Fibroblast of skin of back (primary cell): ENCODE measurements around the gene DDX19B. TPM values are rescaled to one million over a fixed set of nuclear protein-coding genes. Genes with fewer than 3 reads are reported as not detected.
"Not testable (repeated sequence)": the region's sequence is repeated elsewhere in the genome, so short reads cannot be mapped to it uniquely, and the experiment has no call there.

Experiments
- DNase-seq: peaks from one replicate; pipeline ENCODE4 v3.0.0-alpha.2; 2013
- polyA plus RNA-seq, 2 experiments: library from polyadenylated mRNA; unstranded; fragments of 120-200 nt; gene quantifications; one replicate each; pipeline ENCODE4 v1.2.1, GENCODE V29; 2013; ENCODE audit not compliant: insufficient read length in 2 of 2

The DDX19B gene
- polyA plus RNA-seq (2013, experiment 1 of 2; ENCODE audit: insufficient read length) = 33.5 TPM
- 29.0 TPM for polyA plus RNA-seq (2013, experiment 2 of 2; ENCODE audit: insufficient read length)

DNA sequence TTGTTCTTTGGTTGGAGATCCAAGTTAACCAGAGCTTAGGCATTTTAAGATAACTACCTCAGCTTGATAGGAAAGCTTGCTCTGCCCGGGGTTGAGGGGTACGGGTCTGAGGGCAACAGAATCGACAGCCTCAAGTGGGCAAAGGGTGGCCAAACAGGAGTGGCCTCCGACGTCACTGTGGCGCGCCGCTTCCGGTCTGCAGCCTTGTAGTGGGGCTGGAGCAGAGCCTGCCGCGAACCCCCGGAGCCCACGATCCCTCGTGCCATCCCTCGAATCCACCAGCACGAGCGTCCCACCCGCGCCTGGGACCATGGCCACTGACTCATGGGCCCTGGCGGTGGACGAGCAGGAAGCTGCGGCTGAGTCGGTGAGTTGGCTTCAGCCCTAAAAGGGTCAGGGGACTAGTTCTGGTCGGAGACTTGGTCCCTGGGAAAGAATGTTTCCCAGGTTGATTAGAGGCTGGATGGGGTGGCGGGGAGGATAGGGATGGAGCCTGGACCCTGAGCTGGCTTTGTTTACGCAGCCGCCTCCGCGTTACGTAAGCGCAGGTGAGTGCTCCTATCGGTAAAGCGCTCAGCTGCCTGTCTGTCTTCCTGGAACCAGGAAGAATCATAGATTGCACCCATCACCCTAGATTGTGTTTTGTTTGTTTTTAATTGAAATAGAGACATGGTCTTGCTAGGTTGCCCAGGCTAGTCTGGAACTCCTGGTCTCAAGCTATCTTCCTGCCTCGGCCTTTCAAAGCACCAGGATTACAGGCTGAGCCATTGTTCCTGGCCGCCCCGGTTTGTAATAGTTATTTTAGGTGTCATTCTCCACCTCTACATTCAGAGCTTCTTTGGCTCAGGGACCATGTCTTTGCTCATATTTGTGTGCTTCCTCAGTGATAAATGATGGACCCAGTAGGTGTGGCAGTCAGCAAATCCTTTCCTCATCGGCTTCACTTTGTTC is at the start of gene DDX19B:
Gene DDX19B, plus strand, starts transcription at position 199 of the 951 bp plus-strand sequence. Its CDS starts 112 bp downstream, at position 311.
- peak; percentile 71 for DNase-seq

DNA sequence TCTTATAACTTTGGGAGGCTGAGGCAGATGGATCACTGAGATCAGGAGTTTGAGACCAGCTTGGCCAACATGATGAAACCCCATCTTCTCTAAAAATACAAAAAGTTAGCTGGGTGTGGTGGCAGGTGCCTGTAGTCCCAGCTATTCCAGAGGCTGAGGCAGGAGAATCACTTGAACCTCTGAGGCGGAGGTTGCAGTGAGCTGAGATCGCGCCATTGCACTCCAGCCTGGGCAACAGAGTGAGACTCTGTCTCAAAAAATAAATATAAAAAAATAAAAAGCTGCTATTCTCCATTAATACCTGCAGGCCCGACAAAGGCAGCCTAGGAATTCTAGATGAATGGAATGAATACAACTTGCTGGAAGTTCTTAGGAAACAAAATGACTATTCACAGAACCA is 49.3 kb upstream of the DDX19B start:
- not testable (repeated sequence) for DNase-seq

DNA sequence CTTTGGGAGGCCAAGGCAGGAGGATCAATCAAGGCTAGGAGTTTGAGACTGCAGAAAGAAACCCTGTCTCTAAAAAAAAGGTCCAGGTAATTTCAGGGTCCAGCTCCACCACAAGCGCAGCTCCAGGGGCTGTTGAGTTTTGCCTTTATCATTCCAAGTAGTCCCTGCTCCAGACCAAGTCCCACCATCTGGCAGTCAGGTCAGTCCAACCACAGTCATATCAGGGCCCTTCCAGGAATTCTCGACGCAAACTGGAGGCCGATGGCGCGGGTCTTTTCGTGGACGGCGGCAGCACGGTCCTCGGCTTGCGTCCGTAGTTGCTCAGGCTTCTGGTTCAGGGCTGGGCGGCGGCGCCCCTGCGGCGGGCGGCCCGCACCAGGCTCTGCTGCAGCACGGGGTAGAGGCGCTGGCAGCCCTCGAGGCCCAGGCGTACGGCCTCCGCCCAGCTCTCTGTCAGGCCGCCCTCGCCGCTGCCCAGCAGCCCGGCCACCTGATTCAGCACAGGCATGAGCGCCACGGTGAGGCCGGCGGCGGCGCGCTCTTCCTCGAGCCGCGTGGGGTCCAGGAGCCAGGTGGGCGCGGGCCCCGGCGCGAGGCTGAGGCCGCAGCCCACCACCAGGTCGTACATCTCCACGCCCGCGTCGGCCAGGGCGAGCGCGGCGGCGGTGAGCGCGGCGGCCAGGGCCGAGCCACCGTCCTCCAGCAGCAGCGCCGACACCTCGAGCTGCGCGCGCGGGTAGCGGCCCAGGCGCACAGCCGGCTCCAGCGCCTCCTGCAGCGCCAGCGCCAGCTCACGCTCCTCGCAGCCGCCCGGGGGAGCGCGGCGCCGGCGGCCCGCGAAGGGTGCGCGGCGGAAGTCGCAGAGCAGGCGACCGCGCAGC is 48.0 kb upstream of the DDX19B start:
- peak; percentile 37 for DNase-seq

DNA sequence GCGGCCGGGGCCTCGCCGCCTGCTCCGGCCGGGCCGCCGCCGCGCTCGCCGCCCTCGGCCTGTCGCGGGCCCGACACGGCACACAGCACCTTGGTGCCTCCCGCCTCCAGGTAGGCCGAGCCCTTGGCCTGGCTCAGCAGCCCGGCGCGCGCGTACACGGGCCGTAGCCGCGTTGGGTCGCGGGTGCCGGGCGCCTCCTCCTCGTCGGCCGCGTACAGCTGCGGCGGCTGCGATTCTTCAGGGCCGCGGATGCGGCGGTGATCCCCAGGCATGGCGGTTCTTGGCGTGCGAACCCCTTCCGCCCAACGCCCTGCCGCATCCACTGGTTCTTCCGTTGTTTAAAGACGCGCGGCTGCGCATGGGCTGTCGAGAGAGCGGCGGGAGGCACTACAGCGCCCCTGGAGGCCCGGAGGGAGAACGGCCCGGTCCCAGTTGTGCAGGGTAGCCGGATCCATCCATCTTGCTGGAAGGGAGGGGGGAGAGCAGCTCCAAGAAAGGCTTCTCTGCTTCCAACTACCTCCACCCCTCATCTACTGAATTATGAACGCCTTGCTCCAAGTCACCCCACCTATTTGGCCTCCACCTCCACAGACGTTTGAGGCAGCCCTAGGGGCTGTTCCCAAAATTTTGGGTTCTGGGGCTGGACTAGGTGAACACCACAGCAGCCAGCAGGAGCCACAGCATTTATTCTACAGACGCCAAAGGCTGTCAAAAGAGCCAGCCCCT is 47.2 kb upstream of the DDX19B start, which contains the start of gene EXOSC6:
Gene EXOSC6, minus strand, starts transcription at position 312 of the 726 bp plus-strand sequence. Its CDS starts 40 bp downstream, at position 272.
- DNase-seq = peak; percentile 93

DNA sequence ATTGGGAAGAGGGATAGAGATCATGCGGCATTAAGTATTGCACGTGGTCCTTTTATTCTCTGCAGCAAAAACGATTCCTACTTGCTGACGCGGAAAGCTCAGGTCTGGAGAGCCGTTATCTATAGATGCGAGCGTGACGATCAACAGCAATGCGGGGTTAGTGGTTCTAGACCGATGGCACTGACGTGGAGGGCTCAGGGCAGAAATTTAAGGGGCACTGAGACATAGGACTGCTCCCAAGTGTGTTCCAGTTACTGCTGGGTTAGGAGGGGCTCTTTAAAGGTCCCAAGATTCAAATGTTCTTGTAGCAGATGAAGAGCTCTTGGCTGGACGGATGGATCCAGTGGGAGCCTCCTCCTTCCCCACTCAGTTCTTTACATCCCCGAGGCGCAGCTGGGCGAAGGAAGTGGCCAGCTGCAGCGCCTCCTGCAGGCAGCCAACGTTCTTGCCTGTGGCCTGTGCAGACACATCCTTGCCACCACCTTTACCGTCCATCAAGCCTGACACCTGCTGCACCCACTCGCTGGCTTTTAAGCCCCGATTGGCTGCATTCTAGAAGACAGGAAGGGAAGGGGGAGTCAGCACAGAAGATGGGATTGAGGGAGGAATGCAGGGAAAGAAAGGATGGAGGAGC is 46.5 kb upstream of the DDX19B start:
- peak; percentile 11 for DNase-seq

DNA sequence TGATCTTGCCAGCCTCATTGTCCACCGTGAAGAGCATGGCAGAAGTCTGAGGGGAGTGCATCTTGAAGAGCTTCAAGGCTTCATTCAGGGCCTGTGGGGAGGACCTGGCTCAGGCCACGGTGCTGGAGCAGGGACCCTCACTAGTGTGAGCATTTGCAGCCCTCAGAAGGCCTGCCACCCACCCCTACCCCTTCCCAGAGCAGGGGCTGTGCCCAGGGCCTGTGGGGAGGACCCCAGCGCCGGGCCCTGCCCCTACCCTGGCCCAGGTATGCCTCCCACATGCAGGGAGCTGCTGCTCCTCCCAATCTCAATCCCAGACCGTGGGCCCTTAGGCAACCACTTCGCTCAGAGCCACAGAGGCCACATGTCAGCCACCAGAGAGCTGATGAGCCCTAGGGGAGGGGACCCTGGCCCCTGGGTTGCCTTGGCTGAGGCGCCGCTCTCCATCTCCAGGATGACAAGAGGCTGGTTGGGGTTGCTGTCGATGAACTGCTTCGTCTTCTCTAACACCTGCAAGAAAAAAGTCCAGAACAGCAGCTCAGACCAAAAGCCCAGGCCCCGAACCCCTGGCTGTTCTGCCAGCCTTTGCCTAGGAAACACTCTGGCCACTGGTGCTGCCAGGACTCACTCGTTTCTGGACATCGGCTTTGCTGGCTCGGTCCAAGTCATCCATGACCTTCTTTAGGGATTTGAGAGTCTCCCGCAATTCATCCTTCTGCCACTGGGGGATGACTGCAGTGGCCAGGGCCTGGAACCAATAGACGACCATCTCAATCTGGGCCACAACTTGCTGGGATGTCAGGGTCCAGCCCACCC is 45.5 kb upstream of the DDX19B start:
- peak; percentile 48 for DNase-seq

DNA sequence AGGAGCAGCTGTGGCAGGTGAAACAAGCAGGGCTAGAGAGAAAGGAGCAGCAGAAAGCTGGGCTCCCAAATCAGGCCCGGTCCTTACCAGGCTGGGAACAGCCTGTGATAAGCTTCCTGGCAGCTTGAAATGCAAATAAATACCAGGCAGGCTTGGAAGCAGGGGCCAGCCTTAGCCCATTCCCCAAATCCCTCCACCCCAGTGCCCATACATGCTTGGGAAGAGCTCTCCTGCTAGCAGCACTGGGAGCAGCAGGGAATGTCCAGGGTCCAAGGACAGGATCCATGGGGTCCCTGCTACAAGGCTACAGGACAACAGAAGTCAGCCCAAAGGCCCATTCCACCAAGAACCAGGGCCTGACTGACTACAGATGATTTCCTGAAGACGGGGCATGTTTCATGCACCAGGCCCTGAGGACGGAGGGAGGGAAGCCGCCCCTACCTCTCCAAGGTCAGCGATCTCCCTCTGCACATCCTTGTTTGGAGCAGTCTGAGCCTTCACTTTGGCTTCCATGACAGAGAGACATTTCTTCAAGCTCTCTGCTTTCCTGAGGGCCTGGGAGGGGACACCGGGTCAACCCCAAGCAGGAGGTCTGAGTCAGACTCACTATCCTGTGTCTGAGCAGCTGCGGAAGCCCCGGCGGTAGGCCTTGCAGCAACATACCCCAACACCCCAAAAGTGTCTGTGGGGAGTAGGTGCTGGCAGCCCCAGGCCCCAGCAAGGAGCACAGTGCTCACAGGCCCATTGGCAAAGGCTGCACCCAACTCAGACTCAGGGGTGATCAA is 44.6 kb upstream of the DDX19B start:
- no peak for DNase-seq

DNA sequence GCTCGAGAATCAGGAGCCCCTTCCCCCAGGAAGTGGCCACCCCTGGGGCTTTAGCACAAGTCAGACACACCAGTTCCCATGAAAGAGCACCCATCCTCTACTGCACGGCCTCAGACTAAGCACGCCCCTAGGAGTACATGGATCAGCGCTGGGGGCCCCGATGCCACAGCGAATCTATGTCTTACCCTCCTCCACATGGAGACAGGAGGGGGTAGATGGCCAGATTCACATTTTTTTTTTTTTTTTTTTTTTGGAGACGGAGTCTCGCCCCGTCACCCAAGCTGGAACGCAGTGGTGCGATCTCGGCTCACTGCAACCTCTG is 44.1 kb upstream of the DDX19B start:
- no peak for DNase-seq

DNA sequence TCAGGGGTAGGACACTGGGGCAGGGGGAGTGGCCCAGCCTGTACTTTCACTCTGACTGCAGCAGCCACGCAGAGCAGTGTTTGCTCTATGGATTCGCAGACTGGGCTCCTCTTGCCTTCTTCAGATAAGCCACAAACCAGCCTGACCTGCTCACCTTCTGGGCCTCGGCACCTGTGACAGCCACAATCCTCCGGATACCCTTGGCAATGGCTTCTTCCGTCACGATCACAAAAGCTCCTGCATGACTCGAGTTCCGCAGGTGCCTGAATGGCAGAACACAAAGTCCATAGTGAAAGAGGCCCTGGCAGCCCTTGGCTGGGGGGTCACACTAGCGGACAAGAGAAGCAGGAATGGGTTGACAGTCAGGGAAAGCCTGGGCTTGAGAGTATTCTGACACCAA is 43.4 kb upstream of the DDX19B start:
- no peak for DNase-seq

DNA sequence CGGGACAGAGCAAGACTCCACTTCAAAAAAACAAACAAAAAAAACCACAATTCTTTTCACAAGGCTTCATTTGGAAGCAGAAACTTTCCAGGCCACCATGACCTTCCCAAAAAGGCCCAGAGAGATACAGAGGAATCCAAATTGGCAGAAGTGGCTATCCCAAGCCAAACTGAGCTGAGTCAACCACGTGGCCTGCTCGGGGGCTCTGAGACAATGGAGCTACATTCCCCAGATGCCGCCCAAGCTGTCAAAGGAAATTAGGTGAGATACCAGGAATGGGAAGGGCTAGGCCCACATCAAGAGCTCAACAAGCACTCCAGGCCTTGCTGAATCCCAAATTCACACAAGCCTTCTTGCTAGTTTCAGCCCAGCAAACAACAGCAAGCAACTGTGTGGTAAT is 41.6 kb upstream of the DDX19B start:
- no peak for DNase-seq

DNA sequence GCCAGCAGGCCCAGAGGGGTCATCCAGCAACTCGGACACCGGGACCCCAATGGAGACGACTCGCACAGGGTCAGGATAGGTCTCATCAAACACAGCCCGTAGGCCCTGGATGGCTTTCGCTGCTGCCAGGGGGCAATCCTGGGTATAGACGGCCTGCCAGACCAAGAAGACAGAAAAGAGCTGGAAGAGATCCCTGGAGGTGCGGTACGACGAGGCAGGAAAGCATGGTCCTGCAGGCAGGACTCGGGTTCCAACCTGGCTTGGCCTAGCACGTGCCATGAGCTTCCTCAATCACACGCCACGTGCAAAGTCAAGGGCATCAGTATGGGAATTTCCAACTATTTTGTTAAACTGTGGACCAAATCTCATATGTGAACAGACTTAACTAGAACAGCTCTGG is 40.9 kb upstream of the DDX19B start:
- no peak for DNase-seq

DNA sequence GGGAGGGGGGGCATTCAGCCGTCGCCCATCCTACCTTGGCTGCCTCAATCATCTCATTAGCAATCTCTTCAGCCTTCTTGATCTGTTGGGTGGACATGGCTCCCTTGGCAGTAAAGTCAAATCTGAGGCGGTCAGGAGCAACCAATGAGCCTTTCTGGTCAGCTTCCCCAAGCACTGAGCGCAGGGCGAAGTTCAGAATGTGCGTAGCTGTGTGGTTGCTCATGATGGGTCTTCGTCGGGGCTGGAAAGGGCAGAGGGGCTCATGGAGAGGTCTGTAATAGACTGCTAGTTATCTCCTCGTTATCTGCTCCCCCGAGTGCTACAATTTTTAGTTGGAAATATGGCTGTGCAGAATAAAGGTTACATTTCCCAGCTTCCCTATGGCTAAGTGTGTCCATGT is 40.0 kb upstream of the DDX19B start:
- no peak for DNase-seq

DNA sequence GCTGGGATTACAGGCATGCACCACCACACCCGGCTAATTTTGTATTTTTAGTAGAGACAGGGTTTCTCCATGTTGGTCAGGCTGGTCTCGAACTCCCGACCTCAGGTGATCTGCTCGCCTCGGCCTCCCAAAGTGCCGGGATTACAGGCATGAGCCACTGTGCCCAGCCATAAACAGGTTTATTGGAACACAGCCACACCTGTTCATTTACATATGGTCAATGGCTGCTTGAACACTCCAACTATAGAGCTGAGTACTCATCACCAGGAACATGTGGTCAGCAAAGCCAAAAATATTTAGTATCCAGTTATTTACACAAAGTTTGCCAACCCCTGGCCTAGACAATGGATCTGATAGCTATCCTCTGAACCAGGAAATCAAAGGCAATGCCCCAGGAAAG is 39.1 kb upstream of the DDX19B start:
- not testable (repeated sequence) for DNase-seq

DNA sequence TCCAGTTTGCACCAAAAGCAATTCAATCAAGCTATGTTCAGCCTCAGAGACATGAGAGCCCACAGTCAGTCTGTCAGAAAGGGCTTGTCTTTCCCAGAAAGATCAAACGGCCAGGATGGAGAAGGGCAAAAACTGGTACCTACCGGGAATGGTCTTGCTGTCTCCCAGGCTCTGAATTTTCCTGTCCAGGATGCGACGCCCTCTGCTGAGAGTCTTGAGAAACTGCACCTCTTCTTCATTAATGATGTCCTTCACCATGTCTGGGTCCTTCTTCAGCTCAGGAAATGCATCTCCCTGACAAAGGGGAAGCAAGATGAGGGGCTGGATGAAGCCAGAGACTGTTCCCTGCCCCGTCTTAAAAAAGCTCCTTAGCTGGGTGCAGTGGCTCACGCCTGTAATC is 31.5 kb upstream of the DDX19B start:
- peak; percentile 46 for DNase-seq

DNA sequence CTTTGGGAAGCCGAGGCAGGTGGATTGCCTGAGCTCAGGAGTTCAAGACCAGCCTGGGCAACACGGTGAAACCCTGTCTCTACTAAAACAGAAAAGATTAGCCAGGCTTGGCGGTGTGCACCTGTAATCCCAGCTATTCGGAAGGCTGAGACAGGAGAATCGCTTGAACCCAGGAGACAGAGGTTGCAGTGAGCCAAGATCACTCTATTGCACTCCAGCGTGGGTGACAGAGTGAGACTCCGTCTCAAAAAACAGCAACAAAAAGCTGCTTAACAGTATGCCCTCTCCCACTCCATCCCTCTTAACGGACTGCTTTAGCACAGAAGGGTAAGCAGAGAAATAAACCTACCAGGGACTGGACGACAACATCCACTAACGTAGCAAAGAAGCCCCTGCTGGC is 31.1 kb upstream of the DDX19B start:
- DNase-seq = not testable (repeated sequence)

DNA sequence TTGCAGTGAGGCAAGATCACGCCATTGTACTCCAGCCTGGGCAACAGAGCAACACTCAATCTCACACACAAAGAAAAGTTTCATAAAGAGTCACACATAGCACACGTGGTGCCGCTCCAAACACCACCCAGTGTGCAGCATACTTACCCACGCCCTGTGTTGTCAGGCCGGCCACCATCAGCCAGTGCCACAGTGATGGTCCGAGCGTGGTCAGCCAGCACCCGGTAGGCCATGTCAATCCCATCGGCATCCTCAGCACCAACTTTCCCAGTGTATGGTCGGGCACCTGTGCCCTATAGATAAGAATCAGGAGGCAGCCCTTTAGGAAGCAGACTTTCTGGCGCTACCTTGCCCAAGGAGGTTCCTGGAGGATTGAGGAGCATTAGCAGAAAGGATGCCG is 29.5 kb upstream of the DDX19B start:
- DNase-seq = no peak

DNA sequence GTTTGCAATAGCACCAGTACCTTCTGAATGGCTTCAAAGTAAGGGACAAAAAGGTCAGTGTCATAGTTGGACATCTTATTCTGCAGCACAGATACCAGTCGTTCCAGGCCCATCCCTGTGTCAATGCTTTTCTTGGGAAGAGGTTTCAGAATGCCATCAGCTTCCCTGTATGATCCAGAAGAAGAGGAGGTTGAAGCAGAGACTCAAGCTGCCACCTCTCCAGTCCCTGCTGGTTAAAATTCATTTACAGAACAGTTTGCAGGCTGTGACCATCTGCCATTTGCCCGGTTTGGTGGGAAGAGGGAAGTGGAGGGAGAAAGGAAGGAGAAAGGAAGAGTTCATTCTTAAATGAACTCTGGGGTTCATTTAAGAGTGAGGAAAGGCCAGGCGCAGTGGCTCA is 28.8 kb upstream of the DDX19B start:
- DNase-seq = no peak

DNA sequence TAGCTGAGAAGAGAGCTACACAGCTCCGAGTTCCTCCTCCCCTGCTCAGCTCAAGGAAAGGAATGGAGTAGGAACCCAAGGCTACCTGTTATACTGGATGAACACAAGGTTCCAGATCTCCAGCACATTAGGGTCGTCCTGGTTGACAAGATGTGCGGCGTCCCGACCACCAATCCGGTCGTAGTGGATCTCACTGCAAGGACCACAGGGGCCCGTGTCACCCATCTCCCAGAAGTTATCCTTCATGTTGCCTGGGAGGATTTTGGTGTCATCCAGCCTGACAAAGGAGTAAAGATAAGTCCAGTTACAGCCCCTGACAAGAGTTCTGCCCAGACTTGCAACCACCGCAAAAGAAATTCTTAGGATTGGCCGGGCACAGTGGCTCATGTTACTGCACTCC is 27.3 kb upstream of the DDX19B start:
- DNase-seq = no peak

DNA sequence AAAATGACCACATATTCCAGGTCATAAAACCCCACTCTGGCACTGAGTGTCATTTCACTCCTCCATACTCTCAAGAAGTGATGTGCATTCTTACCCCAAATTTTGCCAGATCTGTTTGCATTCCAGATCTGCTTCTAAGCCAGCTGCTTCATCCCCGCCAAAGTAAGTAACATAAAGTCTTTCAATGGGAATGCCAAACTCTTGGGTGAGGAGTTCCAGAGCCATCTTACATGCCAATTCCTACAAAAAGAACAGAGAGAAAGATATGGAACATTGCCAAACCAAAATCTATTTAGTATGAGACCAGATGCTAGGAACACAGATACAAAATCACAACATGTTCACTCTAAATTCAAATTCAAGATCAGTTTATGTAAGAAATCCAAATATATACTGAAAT is 22.6 kb upstream of the DDX19B start:
- no peak for DNase-seq

DNA sequence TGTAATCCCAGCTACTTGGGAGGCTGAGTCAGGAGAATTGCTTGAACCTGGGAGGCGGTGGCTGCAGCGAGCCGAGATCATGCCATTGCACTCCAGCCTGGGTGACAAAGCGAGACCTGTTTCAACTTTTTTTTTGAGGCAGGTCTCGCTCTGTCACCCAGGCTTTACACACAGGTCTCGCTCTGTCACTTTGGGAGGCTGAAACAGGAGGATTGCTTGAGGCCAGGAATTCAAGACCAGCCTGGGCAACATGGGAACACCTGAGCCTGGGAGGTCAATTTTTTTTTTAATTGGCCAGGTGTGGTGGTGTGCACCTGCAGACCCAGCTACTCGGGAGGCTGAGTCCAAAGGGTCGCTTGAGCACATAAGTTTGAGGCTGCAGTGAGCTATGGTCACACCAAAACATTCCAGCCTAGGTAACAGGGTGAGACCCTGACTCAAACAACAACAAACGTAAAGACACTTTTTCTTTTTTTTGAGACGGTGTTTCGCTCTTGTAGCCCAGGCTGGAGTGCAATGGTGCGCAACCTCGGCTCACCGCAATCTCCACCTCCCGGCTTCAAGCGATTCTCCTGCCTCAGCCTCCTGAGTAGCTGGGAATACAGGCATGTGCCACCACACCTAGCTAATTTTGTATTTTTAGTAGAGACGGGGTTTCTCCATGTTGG is 11.5 kb upstream of the DDX19B start:
- not testable (repeated sequence) for DNase-seq
